Choroid plexus epithelial cell (primary cell): ENCODE measurements around the gene HCN3.
A peak's percentile ranks its signal among the peaks of the same experiment; 100 is the strongest.
"Not testable (repeated sequence)": the region's sequence is repeated elsewhere in the genome, so short reads cannot be mapped to it uniquely, and the experiment has no call there.

Experiments
- DNase-seq: peaks from one replicate; pipeline ENCODE4 v3.0.0-alpha.2; 2010; ENCODE audit warnings: low read depth
- H3K4me3 ChIP-seq: 2 replicates; pipeline ENCODE4 v1.5.1; 2011; ENCODE audit warnings: low read depth, mild to moderate bottlenecking, control low read depth, low read length, moderate library complexity
- CTCF ChIP-seq: conservative IDR thresholded peaks from 2 replicates; pipeline ENCODE4 v1.5.1; 2011; ENCODE audit warnings: low read depth, mild to moderate bottlenecking, control low read depth, inconsistent platforms, low read length, moderate library complexity

HCN3 gene

DNA sequence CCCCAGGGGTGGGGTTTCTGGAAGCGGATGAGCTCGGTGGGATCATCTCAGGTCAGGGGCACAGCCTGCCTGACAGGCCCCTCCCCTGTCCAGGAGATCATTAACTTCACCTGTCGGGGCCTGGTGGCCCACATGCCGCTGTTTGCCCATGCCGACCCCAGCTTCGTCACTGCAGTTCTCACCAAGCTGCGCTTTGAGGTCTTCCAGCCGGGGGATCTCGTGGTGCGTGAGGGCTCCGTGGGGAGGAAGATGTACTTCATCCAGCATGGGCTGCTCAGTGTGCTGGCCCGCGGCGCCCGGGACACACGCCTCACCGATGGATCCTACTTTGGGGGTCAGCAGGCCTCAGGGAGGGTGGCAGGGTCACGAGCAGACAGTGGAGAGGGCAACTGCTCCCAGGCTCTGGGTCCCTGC lies 8.4 kb downstream of the HCN3 start:
- no peak for TF ChIP-seq CTCF
- no peak for DNase-seq
- no peak overlapping the region for H3K4me3 ChIP-seq

DNA sequence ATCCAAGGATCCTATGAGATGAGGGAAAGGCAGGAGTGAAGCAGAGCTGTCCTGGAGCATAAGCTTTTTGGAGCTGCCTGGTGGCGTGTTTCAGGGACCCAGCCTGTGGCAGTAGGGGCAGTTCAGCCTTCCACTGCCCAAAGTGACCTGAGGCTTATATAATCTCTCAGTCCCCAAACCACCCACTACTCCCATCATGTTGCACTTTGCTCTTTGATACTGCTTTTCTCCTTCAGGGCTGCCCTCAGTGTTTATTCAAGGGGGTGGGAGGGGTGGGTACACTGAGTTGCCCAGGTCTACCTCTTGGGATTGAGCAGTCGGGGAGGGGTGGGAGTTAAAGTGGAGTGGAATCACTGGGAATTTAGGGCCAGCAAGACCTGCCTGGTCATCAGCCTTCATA lies 9.3 kb downstream of the HCN3 start:
- no peak for TF ChIP-seq CTCF
- DNase-seq, result no peak
- H3K4me3 ChIP-seq, result no peak overlapping the region

DNA sequence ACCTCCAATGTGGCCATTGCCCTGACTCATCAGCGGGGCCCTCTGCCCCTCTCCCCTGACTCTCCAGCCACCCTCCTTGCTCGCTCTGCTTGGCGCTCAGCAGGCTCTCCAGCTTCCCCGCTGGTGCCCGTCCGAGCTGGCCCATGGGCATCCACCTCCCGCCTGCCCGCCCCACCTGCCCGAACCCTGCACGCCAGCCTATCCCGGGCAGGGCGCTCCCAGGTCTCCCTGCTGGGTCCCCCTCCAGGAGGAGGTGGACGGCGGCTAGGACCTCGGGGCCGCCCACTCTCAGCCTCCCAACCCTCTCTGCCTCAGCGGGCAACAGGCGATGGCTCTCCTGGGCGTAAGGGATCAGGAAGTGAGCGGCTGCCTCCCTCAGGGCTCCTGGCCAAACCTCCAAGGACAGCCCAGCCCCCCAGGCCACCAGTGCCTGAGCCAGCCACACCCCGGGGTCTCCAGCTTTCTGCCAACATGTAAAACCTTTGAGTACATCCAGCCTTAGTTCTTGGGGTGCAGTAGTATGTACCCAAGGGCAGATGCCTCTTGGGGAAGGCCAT lies 10.8 kb downstream of the HCN3 start:
- no peak for TF ChIP-seq CTCF
- no peak overlapping the region for H3K4me3 ChIP-seq
- no peak for DNase-seq

DNA sequence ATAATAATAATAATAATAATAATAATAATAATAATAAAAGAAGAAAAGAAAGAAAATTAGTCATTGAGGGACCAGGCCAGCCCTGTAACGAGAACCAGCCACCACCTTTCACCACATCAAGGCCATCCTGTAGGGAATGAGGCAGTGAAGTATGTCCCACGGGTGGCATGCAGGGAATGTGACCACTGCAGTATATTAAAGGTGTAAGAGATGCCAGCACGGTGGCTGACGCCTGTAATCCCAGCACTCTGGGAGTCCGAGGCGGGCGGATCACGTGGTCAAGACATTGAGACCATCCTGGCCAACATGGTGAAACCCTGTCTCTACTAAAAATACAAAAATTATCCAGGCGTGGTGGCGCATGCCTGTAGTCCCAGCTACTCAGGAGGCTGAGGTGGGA lies 13.7 kb downstream of the HCN3 start:
- not testable (repeated sequence) for DNase-seq, H3K4me3 ChIP-seq

DNA sequence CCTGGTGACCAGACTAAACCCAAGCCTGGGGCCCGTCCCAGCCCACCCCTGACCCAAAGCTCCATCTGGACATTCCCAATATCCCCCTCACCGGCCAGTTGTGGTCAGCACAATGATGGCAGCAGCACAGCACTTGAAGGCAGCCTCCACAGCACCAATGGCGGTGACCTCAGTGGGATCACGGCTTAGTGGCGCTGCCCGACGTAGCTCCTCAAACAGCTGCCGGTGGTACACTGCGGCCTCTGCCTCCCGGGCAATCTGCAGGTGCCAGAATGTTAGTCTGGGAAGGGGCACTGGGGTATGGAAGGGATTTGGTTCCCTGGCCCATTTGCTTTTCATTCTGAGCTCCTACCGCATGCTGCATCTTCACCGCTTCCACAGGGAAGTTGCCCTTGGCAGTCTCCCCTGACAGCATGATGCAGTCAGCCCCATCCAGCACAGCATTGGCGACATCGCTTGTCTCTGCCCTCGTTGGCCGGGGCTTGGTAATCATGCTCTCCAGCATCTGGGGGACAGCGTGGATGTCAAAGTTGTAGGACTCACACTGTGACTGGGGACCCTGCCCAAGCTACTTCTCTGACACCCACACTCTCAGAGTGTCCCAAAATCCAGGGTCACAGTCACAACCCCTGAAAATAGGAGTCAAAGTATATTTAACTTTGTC lies 16.0 kb downstream of the HCN3 start:
- DNase-seq, result no peak
- no peak overlapping the region for H3K4me3 ChIP-seq
- no peak for TF ChIP-seq CTCF

- DNase-seq, result no peak
- H3K4me3 ChIP-seq, result peak overlapping the region; percentile 8
- TF ChIP-seq CTCF, result no peak
Observed at GRCh38 chr1:155294520-155295182, 17.4 kb downstream of the HCN3 start.

DNA sequence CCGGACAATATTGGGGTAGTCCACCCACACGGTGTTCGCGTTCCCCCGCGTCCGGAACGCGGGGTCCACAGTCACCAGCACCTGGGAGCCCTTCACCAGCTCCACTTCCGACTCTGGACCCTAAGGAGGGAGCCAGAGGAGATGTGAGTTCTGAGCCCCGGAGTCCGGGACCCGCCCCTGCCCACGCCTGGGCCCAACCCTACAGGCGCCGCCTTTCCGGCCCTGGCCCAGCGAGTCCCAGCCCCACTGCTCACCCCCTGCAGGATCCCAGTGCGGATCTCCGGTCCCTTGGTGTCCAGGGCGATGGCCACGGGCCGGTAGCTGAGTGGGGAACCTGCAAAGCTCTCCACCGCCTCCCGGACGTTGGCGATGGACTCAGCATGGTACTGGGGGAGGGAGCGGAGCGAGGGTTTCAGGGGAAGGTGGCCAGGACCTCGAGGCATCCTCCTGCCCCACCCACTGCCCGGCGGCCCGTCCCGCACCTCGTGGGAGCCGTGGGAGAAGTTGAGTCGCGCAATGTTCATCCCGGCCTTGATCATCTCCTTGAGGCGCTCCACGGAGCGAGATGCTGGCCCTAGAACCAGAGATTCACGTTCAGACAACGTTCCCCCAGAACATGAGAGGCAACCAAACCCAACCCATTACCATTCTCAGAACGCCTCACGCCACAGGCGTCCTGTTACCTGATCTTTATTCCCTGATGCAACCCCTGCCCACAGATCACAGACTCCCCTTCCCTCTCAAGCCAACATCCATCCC lies 18.1 kb downstream of the HCN3 start:
- TF ChIP-seq CTCF, result no peak
- peak overlapping the region; percentile 11 for H3K4me3 ChIP-seq
- no peak for DNase-seq
